LoVo (cell line): ENCODE data around the gene RTN3.
"Not testable (repeated sequence)": the region's sequence is repeated elsewhere in the genome, so short reads cannot be mapped to it uniquely, and the experiment has no call there.

Source experiments
- DNase-seq: peaks from one replicate; pipeline ENCODE4 v3.0.0-alpha.2; 2016; ENCODE audit warnings: low spot score

Gene RTN3, protein sequence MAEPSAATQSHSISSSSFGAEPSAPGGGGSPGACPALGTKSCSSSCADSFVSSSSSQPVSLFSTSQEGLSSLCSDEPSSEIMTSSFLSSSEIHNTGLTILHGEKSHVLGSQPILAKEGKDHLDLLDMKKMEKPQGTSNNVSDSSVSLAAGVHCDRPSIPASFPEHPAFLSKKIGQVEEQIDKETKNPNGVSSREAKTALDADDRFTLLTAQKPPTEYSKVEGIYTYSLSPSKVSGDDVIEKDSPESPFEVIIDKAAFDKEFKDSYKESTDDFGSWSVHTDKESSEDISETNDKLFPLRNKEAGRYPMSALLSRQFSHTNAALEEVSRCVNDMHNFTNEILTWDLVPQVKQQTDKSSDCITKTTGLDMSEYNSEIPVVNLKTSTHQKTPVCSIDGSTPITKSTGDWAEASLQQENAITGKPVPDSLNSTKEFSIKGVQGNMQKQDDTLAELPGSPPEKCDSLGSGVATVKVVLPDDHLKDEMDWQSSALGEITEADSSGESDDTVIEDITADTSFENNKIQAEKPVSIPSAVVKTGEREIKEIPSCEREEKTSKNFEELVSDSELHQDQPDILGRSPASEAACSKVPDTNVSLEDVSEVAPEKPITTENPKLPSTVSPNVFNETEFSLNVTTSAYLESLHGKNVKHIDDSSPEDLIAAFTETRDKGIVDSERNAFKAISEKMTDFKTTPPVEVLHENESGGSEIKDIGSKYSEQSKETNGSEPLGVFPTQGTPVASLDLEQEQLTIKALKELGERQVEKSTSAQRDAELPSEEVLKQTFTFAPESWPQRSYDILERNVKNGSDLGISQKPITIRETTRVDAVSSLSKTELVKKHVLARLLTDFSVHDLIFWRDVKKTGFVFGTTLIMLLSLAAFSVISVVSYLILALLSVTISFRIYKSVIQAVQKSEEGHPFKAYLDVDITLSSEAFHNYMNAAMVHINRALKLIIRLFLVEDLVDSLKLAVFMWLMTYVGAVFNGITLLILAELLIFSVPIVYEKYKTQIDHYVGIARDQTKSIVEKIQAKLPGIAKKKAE

GRCh38 chr11:63681321-63682065 lies at the start of gene RTN3:
TSS of gene RTN3 (plus strand) at chr11:63681500. CDS start at chr11:63681637, 137 bp downstream.
- DNase-seq = peak; percentile 98

DNA sequence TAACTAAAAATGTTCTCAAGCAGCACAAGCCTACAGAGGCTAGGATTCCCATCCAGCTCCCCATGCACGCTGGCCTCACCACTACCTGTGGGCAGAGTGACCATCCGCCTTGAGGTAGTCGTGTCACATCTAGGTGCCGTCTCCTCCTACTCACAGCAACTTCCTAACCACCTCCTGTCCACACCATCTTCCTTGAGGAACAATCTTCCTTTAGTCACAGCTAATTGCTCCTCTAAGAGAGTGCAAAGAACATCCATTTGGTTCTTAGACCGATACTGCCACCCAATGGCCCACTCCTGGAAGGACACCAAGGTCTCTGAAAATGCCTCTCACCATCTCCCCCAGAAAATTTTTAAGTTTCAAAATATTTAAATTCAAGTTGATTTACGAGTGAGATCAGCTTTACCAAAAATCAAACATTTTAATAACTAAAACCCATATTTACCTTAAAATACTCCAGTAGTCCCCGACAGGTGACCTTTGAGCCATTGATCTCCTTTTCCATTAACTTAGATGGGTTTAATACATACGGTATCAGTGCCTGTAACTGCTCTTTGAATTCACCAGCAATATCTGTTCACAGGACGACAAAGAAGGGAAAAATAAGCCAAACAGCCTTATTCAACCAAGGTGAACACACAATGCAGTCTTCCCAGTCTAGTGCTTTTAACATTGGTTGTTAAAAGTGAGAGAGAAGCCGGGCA lies 45.4 kb upstream of the RTN3 start:
- peak; percentile 71 for DNase-seq

GRCh38 chr11:63638436-63638835 lies 42.9 kb upstream of the RTN3 start:
- not testable (repeated sequence) for DNase-seq

- peak; percentile 41 for DNase-seq
These were observed 42.0 kb upstream of the RTN3 start for GRCh38 chr11:63639199-63639832.

- no peak for DNase-seq
These were observed 39.6 kb upstream of the RTN3 start for GRCh38 chr11:63641727-63642126.

DNA sequence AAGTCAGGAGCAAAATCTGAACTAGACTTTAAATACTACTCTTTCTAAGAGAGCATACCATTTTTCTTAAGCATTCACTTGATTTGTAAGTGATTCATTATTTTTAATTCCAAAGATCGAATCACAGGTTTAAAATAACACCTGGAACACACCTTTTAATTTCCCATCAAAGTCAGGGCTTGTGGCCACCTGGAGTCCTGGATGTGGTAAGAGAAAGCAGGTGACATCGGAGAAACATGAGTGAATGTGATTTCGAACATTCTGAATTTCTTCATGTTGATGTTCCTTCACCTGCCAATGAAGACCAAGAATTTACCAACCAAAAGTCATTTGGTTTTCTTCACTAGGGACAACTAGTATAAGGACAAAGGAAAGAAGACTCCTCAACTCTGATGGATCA lies 38.1 kb upstream of the RTN3 start:
- no peak for DNase-seq

DNA sequence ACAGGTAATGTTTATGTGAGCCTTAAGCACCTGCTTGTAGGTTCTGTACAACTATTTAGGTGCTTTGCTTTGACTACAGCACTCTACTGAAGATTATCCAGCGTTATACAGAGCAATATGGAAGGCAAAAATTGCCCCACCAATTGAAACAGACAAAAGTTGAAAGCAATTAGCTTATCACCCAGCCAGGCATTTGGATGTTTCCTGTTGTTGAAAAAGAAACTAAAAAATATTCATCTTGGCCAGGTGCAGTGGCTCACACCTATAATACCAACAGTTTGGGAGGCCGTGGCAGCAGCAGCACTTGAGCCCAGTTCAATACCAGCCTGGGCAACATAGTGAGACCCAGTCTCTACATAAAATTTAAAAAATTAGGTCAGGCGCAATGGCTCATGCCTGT lies 28.6 kb upstream of the RTN3 start:
- DNase-seq = no peak

DNA sequence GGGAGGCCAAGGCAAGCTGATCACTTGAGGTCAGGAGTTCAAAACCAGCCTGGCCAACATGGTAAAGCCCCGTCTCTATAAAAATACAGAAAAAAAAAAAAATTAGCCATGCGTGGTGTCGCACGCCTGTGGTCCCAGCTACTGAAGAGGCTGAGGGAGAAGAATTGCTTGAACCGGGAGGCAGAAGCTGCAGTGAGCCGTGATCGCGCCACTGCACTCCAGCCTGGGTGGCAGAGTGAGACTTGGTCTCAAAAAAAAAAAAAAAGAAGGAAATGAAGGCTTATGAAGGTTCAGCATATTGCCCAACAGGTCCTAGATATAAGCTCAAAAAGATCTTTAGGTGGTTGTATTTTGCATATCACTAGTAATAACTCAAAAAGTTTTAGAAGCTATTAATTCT lies 20.3 kb upstream of the RTN3 start:
- DNase-seq = no peak

GRCh38 chr11:63663809-63664208 lies 17.5 kb upstream of the RTN3 start:
- DNase-seq = no peak

GRCh38 chr11:63666874-63667273 lies 14.4 kb upstream of the RTN3 start:
- no peak for DNase-seq

DNA sequence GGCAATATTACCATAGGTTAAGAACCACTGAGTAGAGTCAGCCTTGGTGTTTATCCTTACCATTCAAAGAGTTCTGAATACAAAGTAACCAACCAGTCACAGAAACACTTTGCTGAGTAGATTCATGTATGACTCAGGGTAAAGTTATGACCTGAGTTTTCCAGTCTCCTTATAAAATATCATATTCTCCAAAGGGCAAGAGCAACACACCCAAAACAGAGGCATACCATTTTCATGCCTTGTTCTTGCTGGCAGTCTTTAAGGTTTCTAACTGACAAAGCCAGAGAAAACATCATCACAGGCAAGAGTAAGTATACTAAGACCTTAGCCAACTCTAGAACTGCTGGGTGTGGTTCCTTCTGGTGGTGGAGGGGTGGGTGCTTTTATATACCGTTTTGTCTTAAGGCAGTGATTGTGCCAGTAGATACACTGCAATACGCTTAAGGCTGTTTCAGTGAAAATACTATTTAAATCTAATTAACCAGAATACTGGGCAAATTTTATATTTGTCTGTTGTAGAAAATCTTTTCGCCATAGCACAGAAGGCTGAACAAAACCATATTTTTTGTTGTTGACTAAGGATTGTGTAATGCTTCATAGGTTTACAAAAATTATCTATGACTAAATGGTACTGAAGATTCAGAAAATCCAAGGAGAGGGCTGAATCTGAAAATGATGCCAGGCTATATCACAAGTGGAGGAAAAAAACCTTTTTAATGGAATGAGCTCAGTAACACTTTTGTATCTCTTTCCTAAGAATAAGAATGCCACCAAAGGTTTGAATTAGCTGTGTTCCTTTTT lies 13.1 kb upstream of the RTN3 start:
- DNase-seq = peak; percentile 81

DNA sequence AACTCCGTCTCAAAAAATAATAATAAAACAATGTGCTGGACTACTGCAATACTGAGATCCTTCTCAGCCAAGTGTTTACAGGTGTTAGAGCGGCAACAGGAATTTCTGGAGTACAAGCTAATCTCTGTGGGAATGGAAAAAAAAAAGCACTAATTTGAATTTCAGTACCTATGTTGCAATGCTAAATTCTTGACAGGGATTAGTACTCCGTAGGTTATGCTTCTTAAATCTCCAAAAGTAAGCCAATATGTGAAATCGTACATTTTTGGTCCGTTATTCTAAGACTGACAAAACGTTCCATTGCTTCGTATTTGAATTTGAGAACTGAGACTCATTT lies 11.2 kb upstream of the RTN3 start:
- no peak for DNase-seq

DNA sequence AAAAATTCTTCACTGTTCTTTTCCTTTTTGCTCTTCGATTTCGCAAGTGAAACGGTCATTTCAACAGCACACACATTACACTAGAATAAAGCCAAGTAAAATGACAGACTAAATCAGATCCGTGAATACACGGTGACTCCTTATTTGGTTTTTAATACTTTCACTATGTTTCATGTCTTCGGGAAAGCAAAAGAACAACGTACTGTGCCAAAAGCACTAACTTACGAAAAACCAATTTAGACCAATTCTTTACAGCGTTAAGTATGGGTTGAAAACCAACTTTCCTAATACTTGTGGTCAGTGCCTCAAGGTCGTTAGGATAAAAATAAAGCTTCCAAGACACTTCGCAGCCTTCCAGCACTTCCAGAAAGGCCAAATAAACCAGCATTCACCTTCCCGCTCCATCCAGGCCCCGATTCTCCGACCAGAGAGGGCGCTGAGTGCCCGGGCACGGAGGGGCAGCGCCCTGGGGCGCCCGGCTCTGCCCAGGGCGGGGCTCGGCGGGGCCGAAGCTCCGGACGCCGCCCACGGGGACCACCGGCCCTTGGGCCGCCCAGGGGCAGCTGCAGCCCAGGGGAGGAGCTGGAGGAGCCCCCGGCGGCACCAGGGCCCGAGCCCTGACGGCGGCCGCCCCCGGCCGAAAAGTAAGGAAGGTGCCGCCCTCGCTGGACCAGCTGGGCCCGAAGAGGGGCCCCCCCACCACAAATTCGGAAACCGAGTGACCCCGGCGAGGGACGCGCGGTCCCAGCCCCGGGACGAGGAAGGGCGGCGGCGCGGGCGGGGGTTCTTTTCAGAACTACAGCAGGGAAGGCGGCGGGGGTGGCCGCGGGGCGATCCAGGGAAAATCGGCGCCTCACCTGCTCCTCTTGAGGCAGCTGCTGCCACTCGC lies 10.6 kb upstream of the RTN3 start:
- peak; percentile 65 for DNase-seq

GRCh38 chr11:63671322-63672155 lies 9.8 kb upstream of the RTN3 start, which contains the start of gene ATL3:
TSS of gene ATL3 (minus strand) at chr11:63671376. CDS start at chr11:63671335, 41 bp downstream.
- peak; percentile 65 for DNase-seq

- DNase-seq = no peak
These were observed 9.2 kb upstream of the RTN3 start for GRCh38 chr11:63672156-63672463.

DNA sequence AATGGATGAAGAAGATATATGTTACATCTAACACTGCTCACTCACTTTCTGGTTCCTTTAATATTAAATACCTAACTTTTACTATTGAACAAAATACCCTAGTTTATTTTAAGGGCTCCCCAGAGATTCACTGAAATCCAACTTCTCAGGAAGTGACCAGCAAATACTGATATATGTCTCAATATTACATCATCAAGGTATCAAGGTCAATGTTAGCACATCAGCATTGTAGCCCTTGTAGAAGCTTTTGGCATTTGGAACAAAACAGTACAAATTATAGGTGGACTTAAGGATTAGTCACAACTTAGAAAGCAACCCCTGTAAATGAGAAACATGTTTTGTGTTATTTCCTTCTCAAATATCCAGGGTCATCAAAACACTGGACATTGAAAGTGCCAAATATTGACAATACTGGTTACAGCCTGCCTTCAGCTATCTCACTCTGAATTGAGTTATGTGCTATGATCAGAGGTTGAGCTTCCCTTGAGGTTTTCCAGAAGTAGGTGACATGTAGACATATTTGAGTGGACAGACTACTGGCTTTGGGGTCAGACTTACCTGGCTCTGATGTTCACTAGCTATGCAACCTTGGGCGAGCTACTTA lies 8.3 kb upstream of the RTN3 start:
- no peak for DNase-seq

- no peak for DNase-seq
These were observed 7.7 kb upstream of the RTN3 start for GRCh38 chr11:63673579-63673978.

- DNase-seq = no peak
These were observed 423 bp upstream of the RTN3 start for GRCh38 chr11:63680834-63681320.
